ENCODE measurements around the gene HEATR3. TPM values are rescaled to one million over a fixed set of nuclear protein-coding genes. Genes with fewer than 3 reads are reported as not detected.

HEATR3 gene
- total RNA-seq, 2 donors from 2014 or later: 18.8 to 22.7 TPM

- DNase-seq (ENCODE audit: low spot score): no peak
- intact Hi-C loops (cut with DNase I): no loop called here
- H3K4me3 ChIP-seq: no peak overlapping the region
- no peaks in the 10 kb centered on the region for H3K27me3 ChIP-seq (replicated peaks; ENCODE audit: insufficient read depth)
- H3K27ac ChIP-seq: no peak overlapping the region
- WGBS: 68% methylated on average over 5 of the region's 5 CpGs
- H3K9me3 ChIP-seq: no peaks in the 10 kb centered on the region
- no peak for TF ChIP-seq POLR2A (IDR thresholded peaks at IDR 0.05)
- TF ChIP-seq CTCF (IDR thresholded peaks at IDR 0.05): no peak
- no peak for TF ChIP-seq POLR2AphosphoS5 (IDR thresholded peaks at IDR 0.05)
- H3K4me1 ChIP-seq (replicated peaks): no peaks in the 10 kb centered on the region
- H3K36me3 ChIP-seq: no peaks in the 10 kb centered on the region
Observed at GRCh38 chr16:50038756-50039529, 26.8 kb upstream of the HEATR3 start.

GRCh38 chr16:50040018-50040417 is 25.8 kb upstream of the HEATR3 start:
- intact Hi-C loops (cut with DNase I): no loop called here
- H3K4me1 ChIP-seq (replicated peaks): no peaks in the 10 kb centered on the region
- H3K27ac ChIP-seq: no peak overlapping the region
- no peaks in the 10 kb centered on the region for H3K27me3 ChIP-seq (replicated peaks; ENCODE audit: insufficient read depth)
- DNase-seq (ENCODE audit: low spot score): no peak
- H3K4me3 ChIP-seq: no peak overlapping the region
- no peaks in the 10 kb centered on the region for H3K36me3 ChIP-seq
- 40% methylated on average over 8 of the region's 8 CpGs for WGBS
- TF ChIP-seq POLR2A (IDR thresholded peaks at IDR 0.05): no peak
- no peak for TF ChIP-seq POLR2AphosphoS5 (IDR thresholded peaks at IDR 0.05)
- no peak for TF ChIP-seq CTCF (IDR thresholded peaks at IDR 0.05)
- H3K9me3 ChIP-seq: no peaks in the 10 kb centered on the region

- H3K36me3 ChIP-seq: no peaks in the 10 kb centered on the region
- H3K9me3 ChIP-seq: no peaks in the 10 kb centered on the region
- no peak overlapping the region for H3K4me3 ChIP-seq
- intact Hi-C loops (cut with DNase I): no loop called here
- H3K27me3 ChIP-seq (replicated peaks; ENCODE audit: insufficient read depth): no peaks in the 10 kb centered on the region
- H3K27ac ChIP-seq: no peak overlapping the region
- WGBS: 58% methylated on average over 1 of the region's 1 CpG
- TF ChIP-seq CTCF (IDR thresholded peaks at IDR 0.05): no peak
- no peak for TF ChIP-seq POLR2AphosphoS5 (IDR thresholded peaks at IDR 0.05)
- no peak for TF ChIP-seq POLR2A (IDR thresholded peaks at IDR 0.05)
- H3K4me1 ChIP-seq (replicated peaks): no peaks in the 10 kb centered on the region
- DNase-seq (ENCODE audit: low spot score): no peak
Observed at GRCh38 chr16:50040710-50041109, 25.1 kb upstream of the HEATR3 start.

GRCh38 chr16:50043358-50043757 is 22.4 kb upstream of the HEATR3 start:
- Histone ChIP-seq H3K27ac (no peak overlapping the region), H3K36me3 (no peaks in the 10 kb centered on the region), H3K9me3 (no peaks in the 10 kb centered on the region), H3K4me3 (no peak overlapping the region), H3K4me1 (replicated peaks) (no peaks in the 10 kb centered on the region), H3K27me3 (replicated peaks; ENCODE audit: insufficient read depth) (no peaks in the 10 kb centered on the region)
- TF ChIP-seq POLR2A (IDR thresholded peaks at IDR 0.05): no peak
- TF ChIP-seq POLR2AphosphoS5 (IDR thresholded peaks at IDR 0.05): no peak
- no peak for TF ChIP-seq CTCF (IDR thresholded peaks at IDR 0.05)
- intact Hi-C loops (cut with DNase I): no loop called here
- DNase-seq (ENCODE audit: low spot score): no peak
- WGBS: 87% methylated on average over 5 of the region's 5 CpGs

GRCh38 chr16:50045412-50045811 is 20.4 kb upstream of the HEATR3 start:
- 35% methylated on average over 4 of the region's 4 CpGs for WGBS

More at GRCh38 chr16:50045412-50045811, 20.4 kb upstream of the HEATR3 start:
- no peaks in the 10 kb centered on the region for H3K27me3 ChIP-seq (replicated peaks; ENCODE audit: insufficient read depth)
- DNase-seq (ENCODE audit: low spot score): no peak
- H3K4me1 ChIP-seq (replicated peaks): no peaks in the 10 kb centered on the region
- no peak overlapping the region for H3K27ac ChIP-seq
- no peak for TF ChIP-seq CTCF (IDR thresholded peaks at IDR 0.05)
- no peak for TF ChIP-seq POLR2A (IDR thresholded peaks at IDR 0.05)
- TF ChIP-seq POLR2AphosphoS5 (IDR thresholded peaks at IDR 0.05): no peak
- no peak overlapping the region for H3K4me3 ChIP-seq
- intact Hi-C loops (cut with DNase I): no loop called here
- no peaks in the 10 kb centered on the region for H3K36me3 ChIP-seq
- no peaks in the 10 kb centered on the region for H3K9me3 ChIP-seq

All from prostate gland (tissue), 2 donors.